OCI-LY3 (cell line): ENCODE results near the gene AP1S1.

ENCODE experiments used
- EZH2phosphoT487 ChIP-seq: fragments of 200-600 bp; shearing (Covaris generic); IDR thresholded peaks from 2 replicates; pipeline ENCODE4 v1.6.1; 2018; ENCODE audit warnings: antibody characterized with exemption, mixed run types, low read depth
- TF ChIP-seq, protein P1 (sequence below): fragments of 200-600, 300-600 bp; sonication (generic); IDR thresholded peaks from 2 replicates; pipeline ENCODE4 v1.5.1; 2014; ENCODE audit warnings: antibody characterized with exemption, low read length, low read depth

DNA sequence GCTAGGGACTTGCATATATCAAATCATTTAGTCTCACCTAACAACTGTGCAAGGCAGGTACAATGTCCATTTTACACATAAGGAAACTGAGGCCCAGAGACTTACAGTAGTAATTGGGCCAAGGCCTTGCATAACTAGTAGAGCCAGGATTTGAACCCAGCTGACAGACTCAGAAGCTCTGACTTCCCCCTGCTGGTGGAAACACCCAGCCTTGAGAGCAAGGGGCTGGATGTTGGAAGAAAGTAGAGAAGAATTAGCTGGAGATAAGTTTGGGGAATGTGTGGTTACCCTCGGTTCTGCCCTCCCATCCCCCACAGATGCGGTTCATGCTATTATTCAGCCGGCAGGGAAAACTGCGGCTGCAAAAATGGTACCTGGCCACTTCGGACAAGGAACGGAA, 2.0 kb downstream of the AP1S1 start:
- TF ChIP-seq, protein P1, sequence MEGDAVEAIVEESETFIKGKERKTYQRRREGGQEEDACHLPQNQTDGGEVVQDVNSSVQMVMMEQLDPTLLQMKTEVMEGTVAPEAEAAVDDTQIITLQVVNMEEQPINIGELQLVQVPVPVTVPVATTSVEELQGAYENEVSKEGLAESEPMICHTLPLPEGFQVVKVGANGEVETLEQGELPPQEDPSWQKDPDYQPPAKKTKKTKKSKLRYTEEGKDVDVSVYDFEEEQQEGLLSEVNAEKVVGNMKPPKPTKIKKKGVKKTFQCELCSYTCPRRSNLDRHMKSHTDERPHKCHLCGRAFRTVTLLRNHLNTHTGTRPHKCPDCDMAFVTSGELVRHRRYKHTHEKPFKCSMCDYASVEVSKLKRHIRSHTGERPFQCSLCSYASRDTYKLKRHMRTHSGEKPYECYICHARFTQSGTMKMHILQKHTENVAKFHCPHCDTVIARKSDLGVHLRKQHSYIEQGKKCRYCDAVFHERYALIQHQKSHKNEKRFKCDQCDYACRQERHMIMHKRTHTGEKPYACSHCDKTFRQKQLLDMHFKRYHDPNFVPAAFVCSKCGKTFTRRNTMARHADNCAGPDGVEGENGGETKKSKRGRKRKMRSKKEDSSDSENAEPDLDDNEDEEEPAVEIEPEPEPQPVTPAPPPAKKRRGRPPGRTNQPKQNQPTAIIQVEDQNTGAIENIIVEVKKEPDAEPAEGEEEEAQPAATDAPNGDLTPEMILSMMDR: no peak
- no peak for TF ChIP-seq EZH2phosphoT487
